SK-N-SH (cell line): ENCODE results near the gene ZFHX3. TPM values are rescaled to one million over a fixed set of nuclear protein-coding genes. Genes with fewer than 3 reads are reported as not detected.
A peak's percentile ranks its signal among the peaks of the same experiment; 100 is the strongest.

Source experiments
- CTCF ChIA-PET: fragments of 300-600, 350-600 bp; formaldehyde crosslinking; extraction: SDS; loops from one replicate; lab custom pipeline; 2021; lab: Yijun Ruan, JAX
- POLR2A ChIA-PET: fragments of 350-600 bp; sonication (Branson Sonifier 250); formaldehyde crosslinking; extraction: SDS; loops from one replicate; lab custom pipeline; 2020; ENCODE audit warnings: antibody characterized with exemption, inconsistent platforms; lab: Yijun Ruan, JAX
- DNase-seq: peaks from one replicate; pipeline ENCODE4 v3.0.0; 2012
- H2AFZ ChIP-seq: fragments of 200-600 bp; sonication (generic); 2 replicates; pipeline ENCODE4 v1.8.1; 2016; ENCODE audit warnings: antibody characterized with exemption, mild to moderate bottlenecking, low read depth
- H3F3A ChIP-seq: fragments of 200-600 bp; sonication (generic); replicated peaks from 2 replicates; pipeline ENCODE3; 2016; ENCODE audit warnings: antibody characterized with exemption, mild to moderate bottlenecking; ENCODE audit not compliant: insufficient read depth
- H3K27ac ChIP-seq, 2 experiments: fragments of 200-500 bp in 1 of 2; fragments of 200-600 bp in 1 of 2; sonication (Bioruptor generic) in 1 of 2; sonication (generic), shearing (Covaris generic) in 1 of 2; 2 replicates each; pipeline versions ENCODE4 v1.5.1 to v1.6.1; 2014 to 2016; ENCODE audit warnings: low read depth in 2 of 2, inconsistent platforms in 1 of 2, low read length in 1 of 2, mild to moderate bottlenecking in 1 of 2, mixed read lengths in 1 of 2
- H3K27me3 ChIP-seq: fragments of 200-600 bp; sonication (generic), shearing (Covaris generic); 2 replicates; pipeline ENCODE4 v1.6.1; 2016; ENCODE audit warnings: mixed run types; ENCODE audit not compliant: insufficient read depth
- H3K36me3 ChIP-seq, 2 experiments: fragments of 200-500 bp in 1 of 2; fragments of 200-600 bp in 1 of 2; sonication (Bioruptor generic) in 1 of 2; sonication (generic) in 1 of 2; replicated peaks in 1 of 2; 2 replicates each; pipeline versions ENCODE3 to v1.5.1; 2014 to 2016; ENCODE audit warnings: low read length in 1 of 2, mild to moderate bottlenecking in 1 of 2; ENCODE audit not compliant: insufficient read depth in 2 of 2, control insufficient read depth in 1 of 2
- H3K4me1 ChIP-seq, 2 experiments: fragments of 200-500 bp in 1 of 2; fragments of 200-600 bp in 1 of 2; sonication (Bioruptor generic) in 1 of 2; sonication (generic), shearing (Covaris generic) in 1 of 2; 2 replicates each; pipeline versions ENCODE4 v1.5.1 to v1.6.1; 2014 to 2016; ENCODE audit warnings: low read depth in 1 of 2, low read length in 1 of 2, mixed run types in 1 of 2; ENCODE audit not compliant: insufficient read depth in 2 of 2, control insufficient read depth in 1 of 2
- H3K4me2 ChIP-seq: fragments of 200-600 bp; sonication (generic), shearing (Covaris generic); 2 replicates; pipeline ENCODE4 v1.6.1; 2017; ENCODE audit warnings: mixed run types
- H3K4me3 ChIP-seq, 2 experiments: fragments of 200-500 bp in 1 of 2; fragments of 200-600 bp in 1 of 2; sonication (Bioruptor generic) in 1 of 2; sonication (generic), shearing (Covaris generic) in 1 of 2; 2 replicates each; pipeline versions ENCODE4 v1.5.1 to v1.8.1; 2014 to 2016; ENCODE audit warnings: low read depth in 2 of 2, inconsistent platforms in 1 of 2, low read length in 1 of 2, mild to moderate bottlenecking in 1 of 2, mixed read lengths in 1 of 2, moderate library complexity in 1 of 2
- H3K79me2 ChIP-seq: fragments of 200-600 bp; sonication (generic); 2 replicates; pipeline ENCODE4 v1.8.1; 2017; ENCODE audit warnings: mild to moderate bottlenecking; ENCODE audit not compliant: insufficient read depth
- H3K9ac ChIP-seq: fragments of 200-600 bp; sonication (generic); 2 replicates; pipeline ENCODE4 v1.6.1; 2017; ENCODE audit warnings: mixed run types
- H3K9me2 ChIP-seq: fragments of 200-600 bp; sonication (generic); 2 replicates; pipeline ENCODE4 v1.6.1; 2017; ENCODE audit warnings: mixed run types
- H3K9me3 ChIP-seq: fragments of 200-600 bp; sonication (generic); 2 replicates; pipeline ENCODE4 v1.6.1; 2017; ENCODE audit warnings: mixed run types, mild to moderate bottlenecking, moderate library complexity
- H4K20me1 ChIP-seq: fragments of 200-600 bp; sonication (generic); 2 replicates; pipeline ENCODE4 v1.6.1; 2017; ENCODE audit warnings: mild to moderate bottlenecking, mixed run types; ENCODE audit not compliant: insufficient read depth
- EZH2phosphoT487 ChIP-seq: fragments of 200-600 bp; sonication (generic); IDR thresholded peaks from 2 replicates; pipeline ENCODE4 v1.6.1; 2017; ENCODE audit warnings: low read depth, mixed run types, mild to moderate bottlenecking, antibody characterized with exemption, moderate library complexity, borderline replicate concordance
- FOSL2 ChIP-seq: IDR thresholded peaks from 2 replicates; pipeline ENCODE4 v1.4.0; 2012; ENCODE audit warnings: low read depth, mild to moderate bottlenecking, moderate library complexity, borderline replicate concordance
- FOXJ3 ChIP-seq: sonication (generic); formaldehyde crosslinking; IDR thresholded peaks from 2 replicates; pipeline ENCODE4 v1.5.1; 2020; ENCODE audit warnings: mild to moderate bottlenecking, missing genetic modification reagents
- GATA2 ChIP-seq: sonication (generic); formaldehyde crosslinking; IDR thresholded peaks from 2 replicates; pipeline ENCODE4 v1.5.0; 2020; ENCODE audit warnings: mild to moderate bottlenecking, missing genetic modification reagents
- JUND ChIP-seq: IDR thresholded peaks from 2 replicates; pipeline ENCODE4 v1.4.0; 2012
- MEF2A ChIP-seq: IDR thresholded peaks from 2 replicates; pipeline ENCODE4 v1.4.0; 2012; ENCODE audit warnings: low read depth, borderline replicate concordance
- NFIC ChIP-seq: IDR thresholded peaks from 2 replicates; pipeline ENCODE4 v1.4.0; 2012; ENCODE audit warnings: borderline replicate concordance
- NRF1 ChIP-seq: IDR thresholded peaks from 2 replicates; pipeline ENCODE4 v1.6.1; 2012; ENCODE audit warnings: low read depth, mild to moderate bottlenecking, low read length
- RAD21 ChIP-seq: IDR thresholded peaks from 2 replicates; pipeline ENCODE4 v1.6.1; 2012; ENCODE audit warnings: mild to moderate bottlenecking, low read length
- SMC3 ChIP-seq: IDR thresholded peaks from 2 replicates; pipeline ENCODE4 v1.6.1; 2012; ENCODE audit warnings: low read depth, low read length, improper control_type of control experiment
- TAF1 ChIP-seq: IDR thresholded peaks from 2 replicates; pipeline ENCODE4 v1.6.1; 2012; ENCODE audit warnings: low read depth, mild to moderate bottlenecking, low read length, moderate library complexity, borderline replicate concordance
- TCF12 ChIP-seq: IDR thresholded peaks from 2 replicates; pipeline ENCODE4 v1.4.0; 2012
- TEAD4 ChIP-seq: IDR thresholded peaks from 2 replicates; pipeline ENCODE4 v1.4.0; 2012; ENCODE audit warnings: mild to moderate bottlenecking, borderline replicate concordance; ENCODE audit not compliant: insufficient read depth
- USF1 ChIP-seq: IDR thresholded peaks from 2 replicates; pipeline ENCODE4 v1.4.0; 2012; ENCODE audit warnings: low read depth, borderline replicate concordance
- USF2 ChIP-seq: fragments of 150-350 bp; IDR thresholded peaks from 2 replicates; pipeline ENCODE4 v1.6.1; 2017; ENCODE audit warnings: antibody characterized with exemption, low read length, low read depth, borderline replicate concordance
- WGBS: methylation state at CpG from one replicate; pipeline ENCODE4 v1.1.6; 2017; ENCODE audit warnings: low lambda C conversion rate; 5-methylcytosine and 5-hydroxymethylcytosine counted together
- polyA plus RNA-seq, 3 experiments: library from polyadenylated mRNA; depleted of rRNA; stranded (reverse); fragments of >200 nt; gene quantifications; 2 replicates each; pipeline ENCODE4 v1.2.3, GENCODE V29; 2012
- TF ChIP-seq, protein P1 (sequence below): IDR thresholded peaks from 2 replicates; pipeline ENCODE4 v1.6.1; 2012; ENCODE audit warnings: mild to moderate bottlenecking, low read depth, low read length, moderate library complexity
- TF ChIP-seq, protein P2 (sequence below): IDR thresholded peaks from 2 replicates; pipeline ENCODE4 v1.4.0; 2012; ENCODE audit warnings: low read depth
- TF ChIP-seq, protein P3 (sequence below): IDR thresholded peaks from 2 replicates; pipeline ENCODE4; 2012

The ZFHX3 gene
- polyA plus RNA-seq, 1 of the 3 experiments (the other 2 are of a cell fraction), result 2.0 TPM

GRCh38 chr16:72857834-72858664 lies 189.9 kb downstream of the ZFHX3 start (continued):
- TF ChIP-seq, protein P1, sequence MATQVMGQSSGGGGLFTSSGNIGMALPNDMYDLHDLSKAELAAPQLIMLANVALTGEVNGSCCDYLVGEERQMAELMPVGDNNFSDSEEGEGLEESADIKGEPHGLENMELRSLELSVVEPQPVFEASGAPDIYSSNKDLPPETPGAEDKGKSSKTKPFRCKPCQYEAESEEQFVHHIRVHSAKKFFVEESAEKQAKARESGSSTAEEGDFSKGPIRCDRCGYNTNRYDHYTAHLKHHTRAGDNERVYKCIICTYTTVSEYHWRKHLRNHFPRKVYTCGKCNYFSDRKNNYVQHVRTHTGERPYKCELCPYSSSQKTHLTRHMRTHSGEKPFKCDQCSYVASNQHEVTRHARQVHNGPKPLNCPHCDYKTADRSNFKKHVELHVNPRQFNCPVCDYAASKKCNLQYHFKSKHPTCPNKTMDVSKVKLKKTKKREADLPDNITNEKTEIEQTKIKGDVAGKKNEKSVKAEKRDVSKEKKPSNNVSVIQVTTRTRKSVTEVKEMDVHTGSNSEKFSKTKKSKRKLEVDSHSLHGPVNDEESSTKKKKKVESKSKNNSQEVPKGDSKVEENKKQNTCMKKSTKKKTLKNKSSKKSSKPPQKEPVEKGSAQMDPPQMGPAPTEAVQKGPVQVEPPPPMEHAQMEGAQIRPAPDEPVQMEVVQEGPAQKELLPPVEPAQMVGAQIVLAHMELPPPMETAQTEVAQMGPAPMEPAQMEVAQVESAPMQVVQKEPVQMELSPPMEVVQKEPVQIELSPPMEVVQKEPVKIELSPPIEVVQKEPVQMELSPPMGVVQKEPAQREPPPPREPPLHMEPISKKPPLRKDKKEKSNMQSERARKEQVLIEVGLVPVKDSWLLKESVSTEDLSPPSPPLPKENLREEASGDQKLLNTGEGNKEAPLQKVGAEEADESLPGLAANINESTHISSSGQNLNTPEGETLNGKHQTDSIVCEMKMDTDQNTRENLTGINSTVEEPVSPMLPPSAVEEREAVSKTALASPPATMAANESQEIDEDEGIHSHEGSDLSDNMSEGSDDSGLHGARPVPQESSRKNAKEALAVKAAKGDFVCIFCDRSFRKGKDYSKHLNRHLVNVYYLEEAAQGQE, result no peak
- TF ChIP-seq SMC3 (no peak), FOXJ3 (CRISPR knock-in tag) (no peak), TEAD4 (no peak), RAD21 (no peak), EZH2phosphoT487 (no peak), TAF1 (no peak), NRF1 (no peak), NFIC (no peak)
- TF ChIP-seq, protein P2, sequence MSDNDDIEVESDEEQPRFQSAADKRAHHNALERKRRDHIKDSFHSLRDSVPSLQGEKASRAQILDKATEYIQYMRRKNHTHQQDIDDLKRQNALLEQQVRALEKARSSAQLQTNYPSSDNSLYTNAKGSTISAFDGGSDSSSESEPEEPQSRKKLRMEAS, result no peak
- TF ChIP-seq, all 33 proteins: peak for 0

GRCh38 chr16:72856797-72857196 lies 191.1 kb downstream of the ZFHX3 start:
- peaks cover 4% of the 10 kb centered on the region for H3F3A ChIP-seq
- H3K27me3 ChIP-seq, result no peaks in the 10 kb centered on the region
- ChIA-PET CTCF (interaction anchor here (0.8 to 2.8 kb wide), 14 partner anchors 8 to 774 kb away, joined by 3 to 16 read pairs (median 4); no protein-coding TSS in a partner anchor), POLR2A (interaction anchor here (0.5 to 0.8 kb wide), 2 partner anchors 198 to 390 kb away, joined by 3 to 4 read pairs; no protein-coding TSS in a partner anchor)
- H3K9me3 ChIP-seq, result no peaks in the 10 kb centered on the region
- no peak overlapping the region for H3K27ac ChIP-seq
- H3K36me3 ChIP-seq, result no peaks in the 10 kb centered on the region
- H3K4me3 ChIP-seq, result no peak overlapping the region
- no peaks in the 10 kb centered on the region for H3K9me2 ChIP-seq
- H3K4me2 ChIP-seq, result no peak overlapping the region
- no peak overlapping the region for H2AFZ ChIP-seq
- peaks cover 0 to 28% of the 10 kb centered on the region in 2 experiments; a peak in 2 of 4 replicates for H3K4me1 ChIP-seq
- DNase-seq, result peak; percentile 54
- peaks cover 11% of the 10 kb centered on the region; the same call in 1 of the 2 replicates for H4K20me1 ChIP-seq
- 100% methylated on average over 1 of the region's 1 CpG for WGBS
- peaks cover 12% of the 10 kb centered on the region; the same call in 1 of the 2 replicates for H3K79me2 ChIP-seq
- H3K9ac ChIP-seq, result no peak overlapping the region
- no peak for TF ChIP-seq MEF2A
- TF ChIP-seq EZH2phosphoT487, result no peak
- TF ChIP-seq, protein P1, result no peak
- no peak for TF ChIP-seq FOXJ3 (CRISPR knock-in tag)
- TF ChIP-seq, protein P3, sequence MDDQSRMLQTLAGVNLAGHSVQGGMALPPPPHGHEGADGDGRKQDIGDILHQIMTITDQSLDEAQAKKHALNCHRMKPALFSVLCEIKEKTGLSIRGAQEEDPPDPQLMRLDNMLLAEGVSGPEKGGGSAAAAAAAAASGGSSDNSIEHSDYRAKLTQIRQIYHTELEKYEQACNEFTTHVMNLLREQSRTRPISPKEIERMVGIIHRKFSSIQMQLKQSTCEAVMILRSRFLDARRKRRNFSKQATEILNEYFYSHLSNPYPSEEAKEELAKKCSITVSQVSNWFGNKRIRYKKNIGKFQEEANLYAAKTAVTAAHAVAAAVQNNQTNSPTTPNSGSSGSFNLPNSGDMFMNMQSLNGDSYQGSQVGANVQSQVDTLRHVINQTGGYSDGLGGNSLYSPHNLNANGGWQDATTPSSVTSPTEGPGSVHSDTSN, result no peak
- TF ChIP-seq NRF1, result no peak
- TF ChIP-seq, protein P2, result no peak
- TF ChIP-seq USF2, result no peak
- TF ChIP-seq GATA2 (CRISPR knock-in tag), result no peak
- TF ChIP-seq USF1, result no peak
- TF ChIP-seq JUND, result no peak
- no peak for TF ChIP-seq TCF12
- TF ChIP-seq FOSL2, result no peak
